Activated CD4-positive, alpha-beta T cell treated with anti-CD3 and anti-CD28 coated beads, Interleukin-10, Interleukin-2, amounts not matched to agents 100 ng/mL and 50 ng/mL, durations not matched to agents 16 hours and 8 hours (primary cell): ENCODE data around the gene NKX2-1.
"Not testable (repeated sequence)": the region's sequence is repeated elsewhere in the genome, so short reads cannot be mapped to it uniquely, and the experiment has no call there.

Experiments
- DNase-seq: peaks from one replicate; pipeline ENCODE4 v3.0.0-alpha.2; 2020

The NKX2-1 gene

DNA sequence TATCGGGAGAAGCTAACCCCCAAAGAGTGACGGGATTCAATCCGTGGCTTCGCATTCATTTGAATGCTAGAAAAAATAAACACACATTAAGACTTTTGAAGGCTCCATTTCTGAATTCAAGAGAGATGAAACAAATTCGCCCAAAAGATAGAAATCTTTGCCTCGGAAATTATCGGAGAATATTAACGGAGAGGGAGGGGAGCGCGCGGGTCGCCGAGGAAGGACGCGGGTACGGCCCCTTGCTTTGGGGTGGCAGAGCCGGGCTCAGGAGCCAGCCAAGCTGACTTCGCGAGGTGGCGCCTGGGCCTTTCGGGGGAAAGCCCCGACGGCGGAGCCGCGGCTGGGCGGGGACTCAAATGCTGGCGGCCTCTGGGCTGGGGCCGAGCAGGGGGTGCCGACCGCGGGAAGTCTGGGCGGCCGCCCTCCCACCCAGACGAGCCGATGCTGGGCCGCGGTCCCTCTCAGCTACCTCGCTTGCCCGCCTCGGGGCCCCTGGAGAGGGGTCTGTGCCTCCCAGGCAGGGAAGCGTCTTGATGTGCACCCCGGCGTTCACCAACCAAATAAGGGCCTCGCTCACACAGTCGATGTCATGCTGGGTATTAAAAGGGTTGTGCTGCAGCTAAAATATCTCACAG is 14.7 kb downstream of the NKX2-1 start:
- peak; percentile 24 for DNase-seq

DNA sequence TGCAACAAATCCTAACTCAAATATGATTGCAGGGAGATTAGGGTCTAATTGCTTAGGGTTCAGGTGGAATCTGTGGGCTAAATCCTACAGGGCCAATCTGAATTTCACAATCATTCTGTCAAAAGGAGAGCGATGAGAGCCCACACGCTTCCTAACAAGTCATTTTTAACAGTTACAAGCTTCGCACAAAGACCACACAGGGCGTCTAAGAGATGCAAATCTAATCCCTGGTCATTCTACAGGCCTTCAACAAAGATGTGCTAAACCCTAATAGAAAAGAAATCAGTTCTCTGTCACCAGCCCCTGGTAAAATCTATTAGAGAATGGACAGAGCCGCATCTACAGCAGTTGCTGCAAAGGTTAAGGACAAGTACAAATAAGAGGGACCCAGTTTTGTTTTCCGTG is 15.3 kb downstream of the NKX2-1 start:
- DNase-seq = no peak

DNA sequence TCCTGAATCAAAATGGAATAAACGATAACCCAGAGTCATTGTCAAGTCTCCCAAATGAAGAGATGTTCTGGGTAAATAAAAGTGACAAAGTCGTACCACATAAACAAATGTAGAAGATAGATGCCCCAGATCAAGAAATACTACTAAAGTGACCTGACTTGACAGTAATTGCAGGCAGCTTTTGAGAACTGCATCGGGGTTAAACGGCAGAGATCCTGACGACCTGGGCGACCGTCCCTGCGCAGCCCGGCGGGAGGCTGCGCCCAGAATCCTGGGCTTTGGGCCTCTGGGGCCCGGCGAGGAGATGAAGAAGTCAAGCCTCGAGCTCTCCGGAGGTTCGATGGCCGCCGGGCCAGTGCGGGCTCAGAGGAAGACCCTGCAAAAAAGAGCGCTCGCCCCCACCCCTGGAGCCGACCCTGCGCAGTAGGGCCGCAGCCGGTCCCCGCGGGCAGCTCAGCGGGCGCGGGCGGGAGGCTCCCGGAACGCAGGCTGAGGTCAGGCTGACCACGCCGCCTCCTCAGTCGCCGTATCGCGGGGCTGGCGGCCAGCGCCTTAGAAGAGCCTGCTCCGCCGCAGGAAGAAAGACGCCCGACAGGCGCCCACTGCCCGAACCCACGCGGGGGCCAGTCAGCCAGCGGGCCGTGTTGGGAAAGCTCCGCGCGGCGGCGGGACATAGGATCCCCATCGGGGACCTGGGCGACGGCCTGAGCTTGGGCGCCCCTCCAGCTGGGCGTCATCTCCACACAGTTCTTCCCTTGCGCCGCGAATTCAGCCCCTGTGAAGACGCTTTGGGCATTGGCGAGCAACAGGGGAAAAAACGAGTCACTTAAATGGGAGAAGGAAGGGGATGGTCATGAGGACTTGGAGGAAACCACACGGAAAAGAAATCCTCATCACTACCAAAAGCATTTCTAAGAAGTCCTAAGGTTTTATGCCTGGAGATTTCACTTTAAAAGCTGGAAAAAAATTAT is 16.0 kb downstream of the NKX2-1 start:
- DNase-seq = no peak

DNA sequence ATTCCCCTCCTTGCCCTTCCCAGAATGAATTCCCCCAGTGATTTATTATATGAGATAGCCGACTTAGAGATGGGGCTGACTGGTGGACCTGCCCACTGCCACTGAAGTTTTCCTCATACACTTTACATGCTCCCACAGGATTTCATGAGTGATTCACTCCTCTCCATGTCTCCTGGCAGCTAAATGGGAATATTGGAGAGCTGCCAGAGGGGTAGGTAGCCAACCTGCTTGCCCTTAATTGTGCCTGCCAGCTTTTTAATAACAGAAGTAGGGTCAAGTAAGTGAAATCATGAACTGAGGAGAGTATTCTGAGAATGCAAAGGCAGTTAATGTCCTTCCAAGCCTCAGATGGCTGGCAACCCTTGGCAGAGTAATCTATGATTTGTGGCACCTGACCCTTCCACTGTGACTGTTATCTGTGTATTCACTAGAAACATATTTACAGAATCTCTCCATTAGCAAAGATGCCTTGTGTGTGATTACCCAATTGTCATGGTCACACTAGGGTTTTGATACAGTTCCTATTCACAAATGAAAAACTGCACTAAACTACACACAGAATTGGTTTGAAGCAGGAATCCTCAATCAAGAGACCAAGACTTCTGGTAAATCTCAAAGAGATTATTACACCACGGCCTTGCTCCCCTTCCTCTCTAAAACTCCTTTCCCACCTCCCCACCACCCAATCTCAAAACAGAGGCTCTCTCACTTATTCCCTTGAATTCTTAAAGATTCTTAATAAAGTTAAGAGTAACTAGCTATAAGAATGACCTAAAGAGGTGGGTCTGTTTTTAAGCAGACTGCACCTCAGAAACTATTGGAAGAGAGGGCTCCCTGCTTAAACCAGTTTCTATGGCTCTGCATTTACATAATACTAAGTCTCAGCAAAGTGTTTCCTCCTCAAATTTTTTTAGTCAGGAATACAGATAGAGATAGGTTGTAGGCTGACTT is 17.2 kb downstream of the NKX2-1 start:
- DNase-seq = no peak

DNA sequence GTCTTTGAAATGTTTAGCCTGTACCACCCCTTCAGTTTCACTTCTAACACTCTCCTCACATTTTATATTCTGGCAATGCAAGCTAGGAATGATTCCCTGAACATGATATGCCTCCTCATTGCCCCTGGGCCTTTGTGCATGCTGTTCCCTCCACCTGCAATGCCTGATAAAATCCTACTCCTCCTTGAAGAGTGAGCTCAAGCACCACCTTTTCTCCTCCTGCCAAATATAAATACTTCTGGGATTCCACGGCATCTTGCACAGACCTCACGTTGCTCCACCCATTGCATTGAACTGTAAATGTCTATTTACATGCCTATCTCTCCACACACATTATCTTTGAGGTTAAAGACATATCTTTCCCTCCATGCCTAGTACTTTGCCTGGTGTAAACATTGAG is 21.1 kb downstream of the NKX2-1 start:
- DNase-seq = no peak

DNA sequence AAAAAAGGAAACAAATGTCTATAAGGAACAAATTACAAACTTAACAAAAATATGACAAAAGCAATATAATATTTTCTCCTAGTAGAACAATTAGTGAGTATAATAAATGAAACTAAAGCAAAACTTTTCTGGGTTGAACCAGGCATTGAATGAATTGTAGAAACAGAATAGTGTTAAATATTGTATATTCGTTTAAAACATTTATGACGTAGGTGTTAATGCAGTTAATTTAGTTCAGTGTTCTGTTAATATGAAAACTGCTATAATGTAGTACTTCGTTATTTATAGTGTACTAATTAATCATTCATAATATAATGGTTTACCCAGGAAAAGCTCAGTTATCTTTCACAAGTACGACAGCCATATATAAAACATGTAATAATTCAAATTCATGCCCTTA is 23.7 kb downstream of the NKX2-1 start:
- no peak for DNase-seq

DNA sequence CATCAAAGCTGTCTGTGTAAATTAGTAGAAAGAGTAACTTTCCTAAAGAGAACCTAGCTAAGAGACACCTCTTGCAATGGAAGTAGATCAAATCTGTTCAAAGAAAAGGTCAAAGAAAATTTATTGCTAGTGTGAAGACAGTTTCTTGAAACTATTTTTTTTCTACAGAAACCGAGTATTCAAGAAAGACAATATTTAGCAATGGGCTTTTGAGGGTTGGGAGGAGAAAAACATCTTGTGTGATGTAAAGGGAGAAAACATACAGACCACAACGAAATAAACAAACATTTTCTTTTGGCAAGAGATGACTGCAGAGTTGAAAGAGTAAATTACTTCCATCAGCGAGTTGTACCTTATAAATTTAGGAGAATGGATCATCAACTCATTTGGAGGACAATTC is 24.4 kb downstream of the NKX2-1 start:
- DNase-seq = no peak

DNA sequence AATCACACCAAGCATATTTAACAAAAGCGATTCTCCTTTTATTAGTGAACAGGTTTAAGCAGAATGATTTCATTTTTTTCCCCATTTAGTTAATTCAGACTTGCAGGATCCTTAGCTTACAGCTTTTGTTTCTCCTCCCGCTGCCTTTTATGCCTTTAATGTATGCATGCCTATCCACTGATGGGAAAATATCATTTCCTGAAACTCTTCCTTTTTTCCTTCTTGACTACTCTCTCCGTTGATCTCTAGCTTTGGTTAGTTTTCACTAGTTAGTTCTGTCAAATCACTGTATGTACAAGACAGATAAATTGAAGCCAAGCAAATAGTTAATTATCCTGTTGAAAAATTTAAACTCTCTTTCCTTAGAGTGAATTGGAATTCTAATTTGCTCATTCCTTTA is 26.3 kb downstream of the NKX2-1 start:
- DNase-seq = no peak

DNA sequence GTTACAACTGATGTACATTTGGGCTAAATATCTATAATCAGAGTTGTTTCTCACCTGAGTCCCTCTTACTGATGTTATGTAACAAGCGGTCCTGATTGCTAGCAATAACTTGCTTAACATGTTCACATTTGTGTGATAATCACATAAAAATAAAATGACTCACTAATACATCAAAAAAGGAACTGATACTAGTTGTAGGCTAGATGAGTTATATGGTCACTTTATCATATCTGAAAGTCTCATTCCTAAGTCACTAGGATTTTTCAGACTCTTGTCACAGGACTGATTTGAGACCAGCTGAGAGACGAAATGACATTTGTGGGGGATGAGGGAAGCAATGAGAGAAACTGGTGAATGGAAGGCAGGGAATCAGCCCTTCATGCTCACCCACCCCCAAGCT is 34.3 kb downstream of the NKX2-1 start:
- no peak for DNase-seq

DNA sequence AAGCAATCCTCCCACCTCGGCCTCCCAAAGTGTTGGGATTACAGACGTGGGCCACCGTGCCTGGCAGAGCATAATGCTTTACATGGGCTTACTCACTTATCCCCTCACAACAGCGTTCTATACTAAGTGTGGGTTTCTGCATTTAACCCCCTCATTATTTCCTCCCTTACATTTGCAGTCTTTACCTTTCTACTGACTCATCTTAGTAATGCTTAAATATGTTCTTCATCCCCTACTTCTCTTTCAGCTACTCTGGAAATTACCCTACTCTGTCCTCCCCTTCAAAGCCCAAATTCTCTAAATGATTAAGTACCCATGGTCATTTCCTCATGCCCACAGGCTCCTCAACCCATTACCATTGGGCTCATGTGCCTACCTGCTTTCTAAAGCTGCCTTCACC is 40.7 kb downstream of the NKX2-1 start:
- DNase-seq = peak; percentile 54

DNA sequence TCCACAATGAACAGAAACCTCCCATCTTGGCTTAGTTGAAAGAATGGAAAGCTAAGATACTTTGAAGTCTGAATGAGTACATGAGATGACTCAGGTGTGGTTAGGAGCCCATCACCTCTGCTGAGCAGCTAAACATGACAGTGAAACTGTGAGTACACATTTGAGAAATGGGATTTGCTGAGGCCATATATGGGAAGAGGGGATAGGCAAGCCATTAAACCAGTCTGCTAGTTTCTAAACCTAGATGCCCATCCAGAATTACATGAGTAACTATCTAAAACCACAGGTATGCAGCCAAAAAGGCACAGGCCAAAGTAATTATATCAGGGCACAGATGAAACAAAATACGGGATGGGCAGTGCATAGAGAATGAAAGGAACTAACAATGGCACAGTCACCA is 41.2 kb downstream of the NKX2-1 start:
- peak; percentile 75 for DNase-seq

DNA sequence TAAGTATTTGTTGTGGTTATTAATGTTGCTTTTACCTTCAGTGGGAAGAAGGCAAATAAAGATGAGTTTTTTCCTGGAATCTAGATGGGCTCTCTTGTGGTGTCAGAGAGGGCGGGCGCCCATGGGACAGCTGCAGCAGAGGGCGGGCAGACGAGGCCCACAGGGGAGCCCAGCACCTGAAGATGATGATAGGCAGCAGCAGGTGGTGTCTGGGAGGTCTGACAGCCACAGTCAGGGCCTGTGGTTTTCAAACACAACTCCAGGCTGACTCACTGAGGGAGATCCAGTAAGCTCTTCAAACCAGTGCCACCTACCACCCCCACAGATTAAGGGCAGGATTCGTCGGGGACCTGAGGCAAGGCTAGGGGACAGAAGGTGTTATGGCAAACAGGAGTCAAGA is 42.8 kb downstream of the NKX2-1 start:
- peak; percentile 45 for DNase-seq

DNA sequence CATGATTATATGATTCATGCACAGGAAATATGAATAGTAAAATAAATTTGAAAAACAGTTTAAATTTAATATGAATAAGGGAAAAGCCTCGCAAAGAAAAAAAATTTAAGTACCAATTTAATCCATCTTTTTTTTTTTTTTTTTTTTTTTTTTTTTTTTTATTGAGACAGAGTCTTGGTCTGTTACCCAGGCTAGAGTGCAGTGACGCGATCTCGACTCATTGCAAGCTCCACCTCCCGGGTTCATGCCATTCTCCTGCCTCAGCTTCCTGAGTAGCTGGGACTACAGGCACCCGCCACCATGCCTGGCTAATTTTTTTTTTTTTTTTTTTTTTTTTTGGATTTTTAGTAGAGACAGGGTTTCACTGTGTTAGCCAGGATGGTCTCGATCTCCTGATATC is 44.0 kb downstream of the NKX2-1 start:
- not testable (repeated sequence) for DNase-seq

DNA sequence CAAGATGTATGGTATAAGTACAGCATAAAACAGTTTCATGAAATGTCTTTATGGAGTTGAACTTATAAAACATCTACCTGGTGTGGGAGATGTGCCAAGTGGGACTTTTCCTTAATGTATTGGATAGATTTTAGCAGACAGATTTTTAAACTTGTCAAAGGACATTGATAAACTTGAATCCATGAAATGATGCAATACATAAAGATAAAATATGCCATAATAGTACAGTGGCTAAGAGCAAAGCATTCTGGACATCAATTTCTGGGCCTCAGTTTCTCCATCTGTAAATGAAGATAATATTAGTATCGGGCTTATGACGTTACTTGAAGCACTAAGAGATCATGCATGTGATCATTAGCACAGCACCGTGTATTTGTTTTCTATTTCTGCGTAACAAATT is 45.4 kb downstream of the NKX2-1 start:
- DNase-seq = no peak

DNA sequence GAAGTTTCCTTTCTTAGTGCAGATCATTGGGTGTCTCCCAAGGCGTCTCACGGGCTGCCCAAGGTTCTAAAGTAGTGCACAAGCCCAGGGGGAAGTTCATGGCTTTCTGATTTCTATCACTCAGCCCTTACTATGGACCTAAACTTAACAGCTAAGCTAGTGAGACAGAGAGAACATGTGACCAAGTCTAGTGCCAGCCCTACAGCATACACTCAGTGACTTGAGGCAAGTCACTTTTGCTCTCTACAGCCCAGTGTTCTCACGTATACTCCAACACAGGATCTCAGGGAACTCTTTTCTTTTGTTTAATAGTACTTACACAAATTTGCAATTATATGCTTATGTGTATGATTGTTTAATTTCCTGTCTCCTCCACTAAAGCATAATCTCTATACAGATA is 48.6 kb downstream of the NKX2-1 start:
- no peak for DNase-seq

DNA sequence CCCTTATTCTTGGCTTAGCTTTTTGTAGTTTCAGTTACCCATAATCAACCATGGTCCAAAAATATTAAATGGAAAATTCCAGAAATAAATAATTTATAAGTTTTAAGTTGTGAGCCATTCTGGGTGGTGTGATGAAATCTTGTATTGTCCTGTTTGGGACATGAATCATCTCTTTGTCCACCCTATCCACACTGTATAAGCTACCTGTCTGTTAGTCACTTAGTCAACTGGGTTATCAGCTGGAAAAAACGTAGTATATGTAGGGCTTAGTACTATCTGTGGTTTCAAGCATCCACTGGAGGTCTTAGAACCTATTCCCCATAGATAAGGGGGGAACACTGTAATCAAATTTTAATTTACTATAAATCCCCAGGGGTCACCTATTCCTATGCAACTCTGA is 52.7 kb downstream of the NKX2-1 start:
- no peak for DNase-seq
